Cardiac fibroblast (primary cell): Measurements from ENCODE around the gene SLC25A6.
A peak's percentile ranks its signal among the peaks of the same experiment; 100 is the strongest.
"Not testable (repeated sequence)": the region's sequence is repeated elsewhere in the genome, so short reads cannot be mapped to it uniquely, and the experiment has no call there.

Experiments
- DNase-seq, 2 donors: peaks; one replicate each; pipeline versions ENCODE4 v3.0.0 to v3.0.0-alpha.2; 2010; ENCODE audit warnings: low read depth in 2 of 2
- H3K4me3 ChIP-seq, 2 donors: replicated peaks in 1 of 2; 1 replicate in 1 of 2; 2 replicates in 1 of 2; pipeline ENCODE4 v1.5.1; 2011; ENCODE audit warnings: low read depth in 2 of 2, low read length in 2 of 2, mild to moderate bottlenecking in 2 of 2, moderate library complexity in 1 of 2
- TF ChIP-seq, protein P1 (sequence below): IDR thresholded peaks from one replicate; pipeline ENCODE4 v1.5.1; 2011; ENCODE audit warnings: low read depth, mild to moderate bottlenecking, low read length, inconsistent platforms

The SLC25A6 gene

DNA sequence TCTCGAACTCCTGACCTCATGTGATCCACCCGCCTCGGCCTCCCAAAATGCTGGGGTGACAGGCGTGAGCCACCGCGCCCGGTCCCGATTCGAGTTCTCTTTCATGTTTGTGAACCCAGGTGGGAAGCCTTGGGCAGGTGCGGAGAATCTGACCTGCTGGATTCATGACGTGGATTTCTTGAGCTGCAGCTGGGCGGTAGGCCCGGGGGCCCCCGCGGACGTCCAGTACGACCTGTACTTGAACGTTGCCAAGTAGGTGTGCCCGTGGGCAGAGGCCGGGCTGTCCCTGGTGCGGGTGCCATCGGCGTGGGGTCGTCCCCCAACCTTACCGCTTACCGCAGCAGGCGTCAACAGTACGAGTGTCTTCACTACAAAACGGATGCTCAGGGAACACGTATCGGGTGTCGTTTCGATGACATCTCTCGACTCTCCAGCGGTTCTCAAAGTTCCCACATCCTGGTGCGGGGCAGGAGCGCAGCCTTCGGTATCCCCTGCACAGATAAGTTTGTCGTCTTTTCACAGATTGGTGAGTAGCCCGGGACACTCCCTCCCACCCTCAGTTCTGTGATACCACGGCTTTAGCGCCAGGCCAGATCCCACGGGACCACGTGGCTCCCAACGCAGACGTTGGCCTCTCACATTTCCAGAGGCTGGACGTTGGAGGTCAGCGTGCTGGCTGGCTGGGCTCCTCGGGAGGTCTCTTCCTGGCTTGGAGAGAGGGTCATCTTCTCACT is 39.8 kb downstream of the SLC25A6 start:
- no peak overlapping the region for H3K4me3 ChIP-seq
- TF ChIP-seq, protein P1, sequence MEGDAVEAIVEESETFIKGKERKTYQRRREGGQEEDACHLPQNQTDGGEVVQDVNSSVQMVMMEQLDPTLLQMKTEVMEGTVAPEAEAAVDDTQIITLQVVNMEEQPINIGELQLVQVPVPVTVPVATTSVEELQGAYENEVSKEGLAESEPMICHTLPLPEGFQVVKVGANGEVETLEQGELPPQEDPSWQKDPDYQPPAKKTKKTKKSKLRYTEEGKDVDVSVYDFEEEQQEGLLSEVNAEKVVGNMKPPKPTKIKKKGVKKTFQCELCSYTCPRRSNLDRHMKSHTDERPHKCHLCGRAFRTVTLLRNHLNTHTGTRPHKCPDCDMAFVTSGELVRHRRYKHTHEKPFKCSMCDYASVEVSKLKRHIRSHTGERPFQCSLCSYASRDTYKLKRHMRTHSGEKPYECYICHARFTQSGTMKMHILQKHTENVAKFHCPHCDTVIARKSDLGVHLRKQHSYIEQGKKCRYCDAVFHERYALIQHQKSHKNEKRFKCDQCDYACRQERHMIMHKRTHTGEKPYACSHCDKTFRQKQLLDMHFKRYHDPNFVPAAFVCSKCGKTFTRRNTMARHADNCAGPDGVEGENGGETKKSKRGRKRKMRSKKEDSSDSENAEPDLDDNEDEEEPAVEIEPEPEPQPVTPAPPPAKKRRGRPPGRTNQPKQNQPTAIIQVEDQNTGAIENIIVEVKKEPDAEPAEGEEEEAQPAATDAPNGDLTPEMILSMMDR, result no peak
- DNase-seq, result no peak

GRCh38 chrX:1349606-1350005 is 42.3 kb downstream of the SLC25A6 start:
- DNase-seq, H3K4me3 ChIP-seq: not testable (repeated sequence)

DNA sequence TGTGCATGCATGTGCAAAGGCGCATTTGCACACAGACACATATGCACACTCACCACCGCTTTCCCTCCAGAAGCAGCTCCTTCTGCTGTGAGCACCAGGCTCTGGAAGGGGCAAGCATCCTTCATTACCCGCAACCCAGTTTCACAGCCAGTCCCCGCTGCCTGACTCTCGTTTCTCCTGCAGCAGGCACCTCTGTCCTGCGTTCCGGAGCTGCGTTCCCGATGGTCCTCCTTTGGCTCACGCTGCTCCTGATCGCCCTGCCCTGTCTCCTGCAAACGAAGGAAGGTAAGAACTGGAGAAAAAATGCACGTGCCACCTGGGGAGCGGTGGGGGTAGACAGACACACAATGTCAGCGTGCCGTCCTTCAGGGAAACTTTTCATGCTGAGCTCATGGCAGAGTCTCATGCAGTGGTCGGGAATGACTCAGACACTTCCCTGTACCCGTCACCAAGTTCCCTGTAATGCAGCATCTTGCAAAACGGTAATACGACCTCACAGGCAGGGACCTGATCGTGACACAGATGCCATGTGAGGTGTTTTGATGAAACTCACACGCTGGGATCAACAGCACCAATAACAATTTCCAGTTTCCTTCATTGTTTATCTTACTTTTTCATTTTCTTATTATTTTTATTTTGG is 50.2 kb downstream of the SLC25A6 start:
- DNase-seq, result no peak
- TF ChIP-seq, protein P1, result no peak
- no peak overlapping the region for H3K4me3 ChIP-seq

DNA sequence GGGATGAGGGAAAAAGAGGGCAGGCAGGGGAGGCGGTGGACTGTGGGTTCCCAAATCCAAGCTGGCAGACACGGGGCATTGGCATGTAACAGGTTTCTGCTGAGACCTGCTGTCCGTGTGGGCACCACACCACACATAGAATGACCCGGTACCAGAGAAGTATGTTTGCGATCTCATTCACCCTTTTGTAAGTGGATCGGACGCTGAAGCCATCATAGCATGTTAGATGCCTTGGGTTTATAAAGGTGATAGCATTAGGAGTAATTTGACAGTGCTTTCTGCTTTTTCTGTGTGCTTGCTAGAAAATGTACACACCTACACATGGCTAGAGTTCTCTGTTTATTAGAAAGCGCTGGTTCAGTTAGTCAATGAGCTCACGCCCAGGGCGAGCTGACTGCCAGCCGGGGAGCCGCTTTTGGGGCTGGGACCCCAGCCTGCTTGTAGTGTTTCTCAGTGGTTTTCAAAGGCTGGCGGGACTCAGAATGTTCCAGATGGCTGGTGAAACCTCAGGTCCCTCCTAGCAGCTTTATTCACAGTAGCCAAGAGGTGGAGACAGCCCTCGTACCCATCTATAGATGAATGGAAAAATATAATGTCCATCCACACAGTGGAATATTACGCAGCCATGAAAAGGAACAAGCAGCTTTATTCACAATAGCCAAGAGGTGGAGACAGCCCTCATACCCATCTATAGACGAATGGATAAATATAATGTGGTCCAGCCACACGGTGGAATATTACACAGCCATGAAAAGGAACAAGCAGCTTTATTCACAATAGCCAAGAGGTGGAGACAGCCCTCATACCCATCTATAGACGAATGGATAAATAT is 54.7 kb downstream of the SLC25A6 start:
- H3K4me3 ChIP-seq, result peak overlapping the region; percentile 21 to 25
- DNase-seq, result no peak

DNA sequence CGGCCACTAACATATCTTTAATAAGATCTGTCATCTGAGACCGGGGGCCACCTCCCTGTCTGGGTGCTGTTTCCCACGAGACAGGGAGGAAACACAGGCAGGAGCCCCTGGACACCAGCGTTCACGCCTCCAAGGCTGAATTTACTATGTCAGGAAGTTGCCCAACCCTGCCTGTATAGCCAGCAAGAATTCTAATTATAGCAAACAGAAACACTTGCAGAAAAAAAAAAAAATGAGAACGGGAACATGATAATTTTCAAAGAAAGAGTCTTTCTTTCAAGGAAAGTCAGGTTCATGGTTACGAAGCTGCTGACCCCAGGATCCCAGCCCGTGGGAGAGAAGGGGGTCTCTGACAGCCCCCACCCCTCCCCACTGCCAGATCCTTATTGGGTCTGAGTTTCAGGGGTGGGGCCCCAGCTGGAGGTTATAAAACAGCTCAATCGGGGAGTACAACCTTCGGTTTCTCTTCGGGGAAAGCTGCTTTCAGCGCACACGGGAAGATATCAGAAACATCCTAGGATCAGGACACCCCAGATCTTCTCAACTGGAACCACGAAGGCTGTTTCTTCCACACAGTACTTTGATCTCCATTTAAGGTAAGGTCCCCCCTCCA is 55.5 kb downstream of the SLC25A6 start, which contains the start of gene IL3RA:
Gene IL3RA (plus strand): TSS at position 455 of the 613 bp plus-strand sequence. CDS start 4,981 bp downstream, outside the sequence.
- H3K4me3 ChIP-seq, result peak within 1 kb of the TSS; percentile 21 to 25
- peak; percentile 25 to 40 for DNase-seq

More for the DNA sequence above, 54.7 kb downstream of the SLC25A6 start:
- TF ChIP-seq, protein P1, result no peak

More for the DNA sequence above, 55.5 kb downstream of the SLC25A6 start, which contains the start of gene IL3RA:
- TF ChIP-seq, protein P1, result no peak
